GM19463 (cell line): ENCODE measurements around the gene MYO7A.

ENCODE experiments used
- ATAC-seq: cut with Tn5 transposase; IDR thresholded peaks from one replicate; pipeline ENCODE4 v1.9.1; 2021; ENCODE audit warnings: mild to moderate bottlenecking, moderate library complexity; ENCODE audit not compliant: unreplicated experiment

MYO7A gene

GRCh38 chr11:77181799-77182541 is 53.9 kb downstream of the MYO7A start:
- no peak for ATAC-seq

GRCh38 chr11:77182542-77183430 is 54.7 kb downstream of the MYO7A start:
- ATAC-seq = no peak

GRCh38 chr11:77183431-77183984 is 55.5 kb downstream of the MYO7A start:
- ATAC-seq = no peak

GRCh38 chr11:77184136-77184860 is 56.3 kb downstream of the MYO7A start:
- no peak for ATAC-seq

GRCh38 chr11:77186302-77186701 is 58.3 kb downstream of the MYO7A start:
- ATAC-seq = no peak

GRCh38 chr11:77187111-77187750 is 59.2 kb downstream of the MYO7A start:
- ATAC-seq = no peak

- ATAC-seq = no peak
Observed at GRCh38 chr11:77187776-77188632, 60.0 kb downstream of the MYO7A start.

- ATAC-seq = no peak
Observed at GRCh38 chr11:77188633-77189491, 60.8 kb downstream of the MYO7A start.

GRCh38 chr11:77189588-77190210 is 61.7 kb downstream of the MYO7A start:
- ATAC-seq = no peak

GRCh38 chr11:77190331-77191075 is 62.5 kb downstream of the MYO7A start:
- no peak for ATAC-seq

- no peak for ATAC-seq
Observed at GRCh38 chr11:77191429-77191822, 63.4 kb downstream of the MYO7A start.

- ATAC-seq = no peak
Observed at GRCh38 chr11:77191823-77192495, 63.9 kb downstream of the MYO7A start.

- ATAC-seq = no peak
Observed at GRCh38 chr11:77193167-77193566, 65.1 kb downstream of the MYO7A start.

GRCh38 chr11:77193911-77194830 is 66.1 kb downstream of the MYO7A start:
- no peak for ATAC-seq

- no peak for ATAC-seq
Observed at GRCh38 chr11:77195071-77195755, 67.2 kb downstream of the MYO7A start.
